ENCODE measurements around the gene ECHS1.

Gene ECHS1

DNA sequence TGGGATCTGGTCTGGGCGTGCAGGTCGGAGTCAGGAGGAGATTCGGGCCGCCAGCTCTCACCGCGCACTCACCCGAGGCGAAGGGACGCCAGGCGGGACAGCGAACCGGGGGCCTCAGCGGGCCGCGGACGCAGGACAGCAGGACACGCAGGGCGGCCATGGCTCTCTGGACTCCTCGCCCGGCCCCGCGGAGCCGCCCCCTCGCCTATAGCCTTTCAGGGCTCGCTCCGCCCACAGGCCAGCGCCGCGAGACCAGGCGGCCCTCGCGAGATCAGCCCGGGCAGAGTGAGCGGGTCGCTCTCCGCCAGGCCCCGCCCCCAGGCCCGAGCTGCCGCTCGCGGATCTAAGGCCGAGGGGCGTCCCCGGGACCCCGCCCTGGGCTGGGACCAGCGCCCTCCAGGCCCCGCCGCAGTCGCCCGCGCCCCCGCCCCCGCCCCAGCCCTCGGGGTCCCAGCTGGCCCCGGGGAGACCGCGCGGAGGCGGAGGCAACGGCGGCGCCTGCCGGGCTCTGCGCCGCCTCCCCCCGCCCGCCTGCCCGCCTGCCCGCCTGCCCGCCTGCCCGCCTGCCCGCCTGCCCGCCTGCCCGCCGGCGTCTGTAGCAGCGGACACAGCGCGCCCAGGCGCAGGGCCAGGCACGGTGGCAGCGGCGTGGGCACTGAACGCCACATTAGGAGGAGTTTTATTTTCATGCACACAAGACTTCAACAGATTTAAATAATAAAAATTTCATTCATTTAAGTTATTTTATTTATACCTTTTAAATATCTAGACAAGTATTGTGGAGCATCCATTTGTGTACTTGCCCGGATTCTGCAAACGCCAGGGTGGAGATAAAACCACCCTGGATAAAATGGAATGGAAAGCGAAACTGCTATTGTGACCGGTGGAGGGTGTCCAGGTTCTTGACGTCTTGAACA, at the start of gene ECHS1:
Gene ECHS1 (minus strand): TSS at position 181 of the 917 bp plus-strand sequence. CDS start 21 bp downstream, at position 160.
- TF ChIP-seq, protein P1, sequence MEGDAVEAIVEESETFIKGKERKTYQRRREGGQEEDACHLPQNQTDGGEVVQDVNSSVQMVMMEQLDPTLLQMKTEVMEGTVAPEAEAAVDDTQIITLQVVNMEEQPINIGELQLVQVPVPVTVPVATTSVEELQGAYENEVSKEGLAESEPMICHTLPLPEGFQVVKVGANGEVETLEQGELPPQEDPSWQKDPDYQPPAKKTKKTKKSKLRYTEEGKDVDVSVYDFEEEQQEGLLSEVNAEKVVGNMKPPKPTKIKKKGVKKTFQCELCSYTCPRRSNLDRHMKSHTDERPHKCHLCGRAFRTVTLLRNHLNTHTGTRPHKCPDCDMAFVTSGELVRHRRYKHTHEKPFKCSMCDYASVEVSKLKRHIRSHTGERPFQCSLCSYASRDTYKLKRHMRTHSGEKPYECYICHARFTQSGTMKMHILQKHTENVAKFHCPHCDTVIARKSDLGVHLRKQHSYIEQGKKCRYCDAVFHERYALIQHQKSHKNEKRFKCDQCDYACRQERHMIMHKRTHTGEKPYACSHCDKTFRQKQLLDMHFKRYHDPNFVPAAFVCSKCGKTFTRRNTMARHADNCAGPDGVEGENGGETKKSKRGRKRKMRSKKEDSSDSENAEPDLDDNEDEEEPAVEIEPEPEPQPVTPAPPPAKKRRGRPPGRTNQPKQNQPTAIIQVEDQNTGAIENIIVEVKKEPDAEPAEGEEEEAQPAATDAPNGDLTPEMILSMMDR (IDR thresholded peaks at IDR 0.05), result no peak
- peak; percentile 95 for DNase-seq (ENCODE audit: low spot score)
- Histone ChIP-seq H3K4me3 (peak within 1 kb of the TSS; percentile 98), H3K27ac (peak within 1 kb of the TSS; percentile 75 to 96)

- no peak for DNase-seq (ENCODE audit: low spot score)
- TF ChIP-seq, protein P1 (IDR thresholded peaks at IDR 0.05), result no peak
- H3K4me3 ChIP-seq, result no peak overlapping the region
- H3K27ac ChIP-seq, result no peak overlapping the region
Measured at GRCh38 chr10:133422223-133422806, 49.2 kb upstream of the ECHS1 start.

- no peak overlapping the region for H3K27ac ChIP-seq
- TF ChIP-seq, protein P1 (IDR thresholded peaks at IDR 0.05), result no peak
- no peak for DNase-seq (ENCODE audit: low spot score)
- no peak overlapping the region for H3K4me3 ChIP-seq
Measured at GRCh38 chr10:133421336-133422222, 48.4 kb upstream of the ECHS1 start.

DNA sequence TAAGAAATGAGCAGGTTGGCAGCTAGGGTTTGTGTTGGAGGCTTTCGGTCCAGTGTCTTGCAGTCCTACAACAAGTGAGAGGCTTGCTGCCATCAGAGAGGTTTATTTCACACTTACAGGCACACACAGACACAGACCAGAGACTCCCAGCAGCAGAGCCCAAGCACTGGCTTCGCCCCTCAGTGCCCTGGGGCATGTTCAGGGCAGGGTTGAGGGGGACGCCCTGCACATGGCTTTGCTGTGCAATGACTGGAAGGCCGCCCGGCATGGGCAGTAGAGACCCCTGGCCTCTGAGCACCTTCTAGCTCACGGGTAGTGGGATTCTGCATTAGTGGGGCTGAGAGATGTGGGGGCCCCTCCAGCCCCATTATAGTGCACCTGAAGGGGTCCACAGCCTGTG, 47.4 kb upstream of the ECHS1 start:
- Histone ChIP-seq H3K4me3 (no peak overlapping the region), H3K27ac (no peak overlapping the region)
- DNase-seq (ENCODE audit: low spot score), result no peak
- TF ChIP-seq, protein P1 (IDR thresholded peaks at IDR 0.05), result no peak

DNA sequence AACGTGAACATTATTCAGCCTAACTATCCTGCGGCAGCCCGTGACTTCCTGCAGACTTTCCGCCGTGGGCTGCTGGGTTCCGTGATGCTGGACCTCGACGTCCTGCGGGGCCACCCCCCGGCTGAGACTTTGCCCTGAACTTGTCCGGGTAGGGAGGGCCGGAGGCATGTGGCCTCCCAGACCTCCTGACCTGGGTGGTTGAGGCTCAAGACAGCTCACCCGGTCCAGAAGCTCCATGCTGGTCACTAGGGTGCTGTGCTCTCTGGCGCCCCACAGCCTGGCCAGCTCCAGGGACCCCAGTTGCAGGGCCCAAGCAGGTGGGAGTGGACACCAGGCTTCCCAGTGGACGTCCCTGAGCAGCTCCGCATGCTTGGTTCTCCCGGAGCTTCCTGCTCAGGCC, 46.9 kb upstream of the ECHS1 start:
- H3K27ac ChIP-seq, result no peak overlapping the region
- TF ChIP-seq, protein P1 (IDR thresholded peaks at IDR 0.05), result no peak
- no peak for DNase-seq (ENCODE audit: low spot score)
- H3K4me3 ChIP-seq, result no peak overlapping the region

DNA sequence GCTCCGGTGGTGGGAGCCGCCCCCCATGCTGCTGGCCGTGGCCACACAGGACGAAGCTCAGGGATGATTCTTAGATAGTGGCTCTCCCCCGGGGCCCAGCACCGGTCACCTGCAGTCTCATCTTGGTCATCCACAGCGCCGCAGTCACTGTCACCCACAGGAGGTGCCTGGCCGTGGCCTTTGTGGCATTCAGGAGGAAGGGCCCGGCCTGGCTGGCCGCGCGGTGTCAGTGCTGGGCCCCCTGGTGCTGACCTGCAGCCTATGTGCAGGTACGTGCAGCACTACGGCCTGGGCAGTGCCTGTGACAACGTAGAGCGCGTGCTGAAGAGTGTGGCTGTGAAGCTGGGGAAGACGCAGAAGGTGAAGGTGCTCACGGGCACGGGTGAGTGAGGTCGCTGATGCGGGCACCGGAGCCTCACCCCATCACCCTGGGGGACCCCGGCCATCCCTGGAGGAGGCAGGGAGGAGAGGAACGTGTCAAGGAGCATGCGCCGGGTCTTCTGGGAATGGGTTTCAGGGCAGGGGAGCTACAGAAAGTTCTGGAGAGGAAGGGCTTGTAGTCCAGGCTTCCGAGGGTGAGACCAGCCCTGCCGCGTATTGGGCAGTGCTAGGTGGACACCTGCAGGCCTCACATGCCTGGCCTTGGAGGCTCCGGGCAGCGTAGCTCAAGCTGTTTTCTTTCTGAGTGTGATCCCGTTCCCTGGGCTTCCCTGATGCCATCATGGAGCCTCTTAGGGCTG, 46.2 kb upstream of the ECHS1 start:
- DNase-seq (ENCODE audit: low spot score), result no peak
- no peak overlapping the region for H3K27ac ChIP-seq
- TF ChIP-seq, protein P1 (IDR thresholded peaks at IDR 0.05), result no peak
- no peak overlapping the region for H3K4me3 ChIP-seq

All from coronary artery (tissue), 2 donors.